Stimulated activated CD8-positive, alpha-beta memory T cell treated with anti-CD3 and anti-CD28 coated beads, Interleukin-12 subunit alpha, Interleukin-12 subunit beta, amount 100 ng/mL, for 1 hour (primary cell): Measurements from ENCODE around the gene FSD2.
A peak's percentile ranks its signal among the peaks of the same experiment; 100 is the strongest.
"Not testable (repeated sequence)": the region's sequence is repeated elsewhere in the genome, so short reads cannot be mapped to it uniquely, and the experiment has no call there.

ENCODE experiments used
- DNase-seq: peaks from one replicate; pipeline ENCODE4 v3.0.0-alpha.2; 2020; ENCODE audit warnings: low read depth

The FSD2 gene

GRCh38 chr15:82731527-82731926 is 74.3 kb downstream of the FSD2 start:
- no peak for DNase-seq

- DNase-seq: no peak
Observed at GRCh38 chr15:82730022-82730530, 75.8 kb downstream of the FSD2 start.

GRCh38 chr15:82726816-82727215 is 79.1 kb downstream of the FSD2 start:
- DNase-seq: no peak

GRCh38 chr15:82715003-82715402 is 90.9 kb downstream of the FSD2 start:
- no peak for DNase-seq

GRCh38 chr15:82714016-82714415 is 91.9 kb downstream of the FSD2 start:
- no peak for DNase-seq

- no peak for DNase-seq
Observed at GRCh38 chr15:82712036-82712435, 93.8 kb downstream of the FSD2 start.

GRCh38 chr15:82710926-82711490 is 94.9 kb downstream of the FSD2 start:
- no peak for DNase-seq

GRCh38 chr15:82710208-82710555 is 95.7 kb downstream of the FSD2 start:
- no peak for DNase-seq

GRCh38 chr15:82709421-82710207 is 96.3 kb downstream of the FSD2 start, which contains the start of gene AP3B2:
Gene AP3B2 (minus strand): TSS chr15:82709875. CDS start chr15:82709706, 169 bp downstream.
- peak; percentile 27 for DNase-seq

GRCh38 chr15:82709081-82709420 is 96.8 kb downstream of the FSD2 start:
- no peak for DNase-seq

- DNase-seq: not testable (repeated sequence)
Observed at GRCh38 chr15:82705856-82706255, 100.0 kb downstream of the FSD2 start.
